ENCODE measurements around the gene EML4.
"Not testable (repeated sequence)": the region's sequence is repeated elsewhere in the genome, so short reads cannot be mapped to it uniquely, and the experiment has no call there.

EML4 gene

GRCh38 chr2:42170619-42171395 is 1.7 kb downstream of the EML4 start:
- DNase-seq (ENCODE audit: low spot score): no peak

GRCh38 chr2:42171396-42171980 is 2.3 kb downstream of the EML4 start:
- DNase-seq (ENCODE audit: low spot score): peak; percentile 35

GRCh38 chr2:42172020-42172419 is 2.9 kb downstream of the EML4 start:
- no peak for DNase-seq (ENCODE audit: low spot score)

- no peak for DNase-seq (ENCODE audit: low spot score)
These were observed 3.4 kb downstream of the EML4 start for GRCh38 chr2:42172566-42172965.

- not testable (repeated sequence) for DNase-seq (ENCODE audit: low spot score)
These were observed 4.3 kb downstream of the EML4 start for GRCh38 chr2:42173467-42173866.

- no peak for DNase-seq (ENCODE audit: low spot score)
These were observed 8.0 kb downstream of the EML4 start for GRCh38 chr2:42176992-42177738.

- no peak for DNase-seq (ENCODE audit: low spot score)
These were observed 9.2 kb downstream of the EML4 start for GRCh38 chr2:42178335-42178734.

GRCh38 chr2:42180300-42180699 is 11.1 kb downstream of the EML4 start:
- DNase-seq (ENCODE audit: low spot score): no peak

- no peak for DNase-seq (ENCODE audit: low spot score)
These were observed 13.6 kb downstream of the EML4 start for GRCh38 chr2:42182654-42183308.

GRCh38 chr2:42183775-42184174 is 14.6 kb downstream of the EML4 start:
- DNase-seq (ENCODE audit: low spot score): no peak

- no peak for DNase-seq (ENCODE audit: low spot score)
These were observed 15.2 kb downstream of the EML4 start for GRCh38 chr2:42184346-42184745.

- DNase-seq (ENCODE audit: low spot score): no peak
These were observed 16.2 kb downstream of the EML4 start for GRCh38 chr2:42185220-42185921.

GRCh38 chr2:42186366-42186765 is 17.2 kb downstream of the EML4 start:
- DNase-seq (ENCODE audit: low spot score): no peak

- no peak for DNase-seq (ENCODE audit: low spot score)
These were observed 17.9 kb downstream of the EML4 start for GRCh38 chr2:42186945-42187632.

- no peak for DNase-seq (ENCODE audit: low spot score)
These were observed 18.7 kb downstream of the EML4 start for GRCh38 chr2:42187886-42188285.

GRCh38 chr2:42189235-42189566 is 20.0 kb downstream of the EML4 start:
- no peak for DNase-seq (ENCODE audit: low spot score)

GRCh38 chr2:42190191-42190590 is 21.0 kb downstream of the EML4 start:
- no peak for DNase-seq (ENCODE audit: low spot score)

- no peak for DNase-seq (ENCODE audit: low spot score)
These were observed 22.3 kb downstream of the EML4 start for GRCh38 chr2:42191285-42192009.

GRCh38 chr2:42192010-42192373 is 22.8 kb downstream of the EML4 start:
- DNase-seq (ENCODE audit: low spot score): no peak

Measured in SK-N-DZ (cell line).